Calu3 (cell line): Measurements from ENCODE around the gene GPR162. TPM values are rescaled to one million over a fixed set of nuclear protein-coding genes. Genes with fewer than 3 reads are reported as not detected.
A peak's percentile ranks its signal among the peaks of the same experiment; 100 is the strongest.
"Not testable (repeated sequence)": the region's sequence is repeated elsewhere in the genome, so short reads cannot be mapped to it uniquely, and the experiment has no call there.

Experiments used
- BruUV-seq: library from RNA; stranded (reverse); fragments of 400-500 nt; replicated peaks from 2 replicates; lab custom pipeline; 2021; lab: Mats Ljungman, UMichigan
- CTCF ChIA-PET: fragments of 300-600 bp; sonication (Branson Sonifier 250); formaldehyde crosslinking; loops from one replicate; lab custom pipeline; 2022; ENCODE audit warnings: antibody characterized with exemption; lab: Charles Lee
- DNase-seq: peaks from one replicate; pipeline ENCODE4 v3.0.0; 2022
- H3K27ac Mint-ChIP-seq: one replicate; pipeline ENCODE4 v1.8.0; 2022; ENCODE audit warnings: mixed read lengths; ENCODE audit not compliant: unreplicated experiment
- H3K27me3 Mint-ChIP-seq: one replicate; pipeline ENCODE4 v1.8.0; 2022; ENCODE audit warnings: mixed read lengths; ENCODE audit not compliant: unreplicated experiment
- H3K36me3 Mint-ChIP-seq: one replicate; pipeline ENCODE4 v1.8.0; 2022; ENCODE audit warnings: mild to moderate bottlenecking, moderate library complexity, mixed read lengths; ENCODE audit not compliant: insufficient read depth, unreplicated experiment
- H3K4me1 Mint-ChIP-seq: one replicate; pipeline ENCODE4 v1.8.0; 2022; ENCODE audit warnings: mild to moderate bottlenecking, low read depth, mixed read lengths; ENCODE audit not compliant: unreplicated experiment
- H3K4me3 Mint-ChIP-seq: one replicate; pipeline ENCODE4 v1.8.0; 2022; ENCODE audit warnings: mild to moderate bottlenecking, low read depth, moderate library complexity, mixed read lengths; ENCODE audit not compliant: unreplicated experiment
- H3K9me3 Mint-ChIP-seq: one replicate; pipeline ENCODE4 v1.8.0; 2022; ENCODE audit warnings: low read depth, mixed read lengths; ENCODE audit not compliant: unreplicated experiment
- intact Hi-C: fragments of 100-400 bp; cut with micrococcal nuclease; formaldehyde crosslinking; loops from one replicate; pipeline ENCODE4 v1.10.0; 2022; ENCODE audit not compliant: unreplicated experiment
- total RNA-seq: library from RNA; stranded (reverse); gene quantifications from 2 replicates; pipeline ENCODE4 v1.2.3, GENCODE V29; 2022
- TF ChIP-seq, protein P1 (sequence below): fragments of 200-600 bp; IDR thresholded peaks from one replicate; pipeline ENCODE4 v1.8.0; 2022; ENCODE audit warnings: antibody characterized with exemption; ENCODE audit not compliant: unreplicated experiment

Gene GPR162
- total RNA-seq, 1 experiment from 2014 or later: not detected

DNA sequence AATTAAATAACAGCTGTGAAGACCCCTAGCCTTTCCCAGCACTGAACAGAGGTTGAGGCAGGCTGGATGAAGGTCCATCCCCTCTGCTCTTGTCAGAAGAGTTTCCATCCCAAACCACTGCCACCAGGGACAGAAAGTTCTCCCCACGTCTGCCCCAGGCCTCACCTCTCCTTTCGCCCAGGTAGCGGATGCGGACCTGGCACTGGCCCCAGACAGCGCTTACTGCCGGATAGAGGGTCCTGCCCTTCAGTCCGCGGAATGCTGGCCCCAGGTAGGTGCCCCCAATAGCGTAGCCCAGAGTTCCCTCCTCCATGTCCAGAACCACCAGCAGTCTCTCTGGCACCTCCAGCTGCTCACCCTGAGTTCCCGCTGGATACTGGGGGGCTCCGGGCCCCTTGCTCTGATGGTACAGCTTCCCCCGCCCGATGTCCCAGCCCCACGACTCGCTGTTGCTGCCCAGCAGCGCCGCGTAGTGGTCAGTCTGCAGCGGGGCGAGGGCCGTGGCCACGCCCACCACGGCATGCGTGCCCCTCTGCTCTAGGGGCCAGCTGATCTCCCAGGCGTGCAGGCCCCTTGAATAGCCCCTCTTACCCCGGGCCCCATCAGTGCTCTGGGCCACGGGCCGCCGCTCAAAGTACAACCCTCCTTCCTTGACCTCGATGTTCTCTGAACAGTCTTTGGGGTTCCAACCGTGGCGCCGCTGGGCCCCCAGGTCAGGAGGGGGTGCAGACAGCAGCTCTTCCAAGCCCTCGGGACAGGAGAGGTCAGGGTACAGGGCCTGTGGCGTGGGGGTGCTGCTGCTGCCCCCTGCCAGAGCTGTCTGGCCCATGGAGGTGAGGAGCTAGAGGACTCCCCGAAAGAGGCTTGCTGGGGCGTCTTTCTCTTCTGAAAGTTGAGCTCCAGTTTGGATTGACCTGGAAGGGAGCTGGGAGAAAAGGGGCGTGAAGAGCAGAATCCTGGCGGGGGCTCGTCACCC is 50.7 kb downstream of the GPR162 start:
- TSS peak; percentile 65 for BruUV-seq
- peak; percentile 91 for DNase-seq
- intact Hi-C loops: loop anchor here (1.0 kb wide), 1 partner anchor 19 kb away; no protein-coding TSS in a partner anchor
- Mint-ChIP-seq H3K4me3 (peak overlapping the region; percentile 99), H3K4me1 (peaks cover 43% of the 10 kb centered on the region), H3K36me3 (peaks cover 73% of the 10 kb centered on the region), H3K9me3 (no peaks in the 10 kb centered on the region), H3K27me3 (no peaks in the 10 kb centered on the region), H3K27ac (peak overlapping the region; percentile 89)
- CTCF ChIA-PET: interaction anchor here (0.8 to 3.1 kb wide), 14 partner anchors 9 to 92 kb away, joined by 3 to 31 read pairs (median 8); partner anchors contain the start of genes C12orf57, CDCA3, LRRC23 and RNU7-1
- TF ChIP-seq, protein P1, sequence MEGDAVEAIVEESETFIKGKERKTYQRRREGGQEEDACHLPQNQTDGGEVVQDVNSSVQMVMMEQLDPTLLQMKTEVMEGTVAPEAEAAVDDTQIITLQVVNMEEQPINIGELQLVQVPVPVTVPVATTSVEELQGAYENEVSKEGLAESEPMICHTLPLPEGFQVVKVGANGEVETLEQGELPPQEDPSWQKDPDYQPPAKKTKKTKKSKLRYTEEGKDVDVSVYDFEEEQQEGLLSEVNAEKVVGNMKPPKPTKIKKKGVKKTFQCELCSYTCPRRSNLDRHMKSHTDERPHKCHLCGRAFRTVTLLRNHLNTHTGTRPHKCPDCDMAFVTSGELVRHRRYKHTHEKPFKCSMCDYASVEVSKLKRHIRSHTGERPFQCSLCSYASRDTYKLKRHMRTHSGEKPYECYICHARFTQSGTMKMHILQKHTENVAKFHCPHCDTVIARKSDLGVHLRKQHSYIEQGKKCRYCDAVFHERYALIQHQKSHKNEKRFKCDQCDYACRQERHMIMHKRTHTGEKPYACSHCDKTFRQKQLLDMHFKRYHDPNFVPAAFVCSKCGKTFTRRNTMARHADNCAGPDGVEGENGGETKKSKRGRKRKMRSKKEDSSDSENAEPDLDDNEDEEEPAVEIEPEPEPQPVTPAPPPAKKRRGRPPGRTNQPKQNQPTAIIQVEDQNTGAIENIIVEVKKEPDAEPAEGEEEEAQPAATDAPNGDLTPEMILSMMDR: peak; percentile 85

DNA sequence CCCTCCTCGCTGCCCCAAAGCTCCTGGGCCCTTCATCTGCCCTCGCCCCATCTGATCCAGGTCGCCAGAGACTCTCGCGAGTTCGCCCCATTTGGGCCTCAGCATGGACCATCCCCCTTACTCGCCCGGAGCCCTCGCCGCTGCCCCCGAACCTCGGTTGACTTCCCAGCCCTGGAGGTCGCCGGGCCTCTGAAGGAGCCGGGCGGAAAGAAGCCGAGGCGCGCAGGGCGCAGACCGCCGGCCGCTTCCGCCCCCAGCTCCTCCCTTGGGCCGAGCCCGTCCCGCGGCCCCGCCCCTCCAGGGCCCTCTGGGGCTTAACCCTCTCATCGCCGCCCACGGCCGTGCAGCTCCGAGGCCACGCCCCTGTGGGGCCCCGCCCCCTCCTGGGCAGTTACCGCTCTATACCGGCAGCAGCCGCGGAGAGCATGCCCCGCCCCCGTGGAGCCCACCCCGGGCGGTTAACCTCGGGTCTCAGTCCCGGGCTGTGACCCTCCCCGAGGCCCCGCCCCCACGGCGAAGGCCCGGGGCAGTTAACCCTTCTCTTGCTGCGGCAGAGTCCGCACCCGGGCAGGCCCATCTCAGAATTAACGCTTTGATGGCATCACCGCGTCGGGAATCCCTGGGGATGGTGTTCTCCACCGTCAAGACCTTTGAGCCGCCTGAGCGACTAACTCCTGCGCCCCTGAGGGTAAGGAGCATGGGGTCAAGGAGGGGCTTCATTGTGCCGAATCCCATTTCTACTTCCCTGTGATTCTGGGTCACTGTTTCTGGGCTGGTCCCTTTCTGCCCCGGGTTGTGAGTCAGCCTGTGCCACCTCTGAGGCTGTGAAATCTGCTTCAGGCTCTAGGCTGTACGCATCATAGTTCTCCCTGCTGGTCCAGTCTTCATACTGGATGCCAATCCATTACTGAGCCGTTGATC is 51.7 kb downstream of the GPR162 start, which contains the start of gene SPSB2:
Gene SPSB2, minus strand, starts transcription at position 210 of the 921 bp plus-strand sequence. CDS start 402 bp downstream, outside the sequence.
- peaks cover 41% of the 10 kb centered on the region for H3K4me1 Mint-ChIP-seq
- H3K4me3 Mint-ChIP-seq: peak within 1 kb of the TSS; percentile 99
- intact Hi-C loops: no loop called here
- TF ChIP-seq, protein P1: no peak
- peak; percentile 99 for DNase-seq
- no peaks in the 10 kb centered on the region for H3K27me3 Mint-ChIP-seq
- H3K36me3 Mint-ChIP-seq: peaks cover 63% of the 10 kb centered on the region
- BruUV-seq: no TSS peak
- H3K9me3 Mint-ChIP-seq: no peaks in the 10 kb centered on the region
- CTCF ChIA-PET: interaction anchor here (0.9 to 3.1 kb wide), 12 partner anchors 8 to 132 kb away, joined by 3 to 31 read pairs (median 10); partner anchors contain the start of genes C12orf57, CDCA3, LRRC23 and RNU7-1
- H3K27ac Mint-ChIP-seq: peak within 1 kb of the TSS; percentile 89

DNA sequence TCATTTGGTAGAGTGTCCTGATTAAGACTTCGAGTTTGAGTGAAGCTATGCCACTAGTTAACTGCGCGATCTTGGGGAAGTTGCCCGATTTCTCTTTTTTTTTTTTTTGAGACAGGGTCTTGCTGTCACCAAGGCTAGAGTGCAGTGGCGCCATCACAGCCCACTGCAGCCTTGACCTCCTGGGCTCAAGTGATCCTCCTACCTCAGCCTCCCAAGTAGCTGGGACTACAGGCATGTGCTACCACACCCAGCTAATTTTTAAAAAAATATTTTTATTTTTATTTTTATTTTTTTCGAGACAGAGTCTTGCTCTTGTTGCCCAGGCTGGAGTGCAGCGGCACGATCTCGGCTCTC is 52.4 kb downstream of the GPR162 start:
- CTCF ChIA-PET: interaction anchor here (0.5 to 0.9 kb wide), 2 partner anchors 91 to 131 kb away, joined by 3 read pairs; no protein-coding TSS in a partner anchor
- DNase-seq, intact Hi-C loops, H3K27me3 Mint-ChIP-seq, H3K9me3 Mint-ChIP-seq, BruUV-seq: not testable (repeated sequence)
- H3K4me1 Mint-ChIP-seq: peaks cover 34% of the 10 kb centered on the region
- H3K4me3 Mint-ChIP-seq: peak overlapping the region; percentile 99
- peaks cover 56% of the 10 kb centered on the region for H3K36me3 Mint-ChIP-seq
- H3K27ac Mint-ChIP-seq: peak overlapping the region; percentile 89

Other genes starting within 250 kb of the GPR162 start
- gene CHD4, start 214.4 kb upstream of the GPR162 start, total RNA-seq: 164 and 165 TPM in 2 replicates
- gene LPAR5, start 185.9 kb upstream of the GPR162 start, total RNA-seq: 2.5 and 3.2 TPM in 2 replicates
- gene ACRBP, start 174.4 kb upstream of the GPR162 start, total RNA-seq: 2.9 and 4.1 TPM in 2 replicates
- 24.9 and 26.6 TPM in 2 replicates for gene ING4, start 158.7 kb upstream of the GPR162 start, total RNA-seq
- gene ZNF384, start 132.4 kb upstream of the GPR162 start, total RNA-seq: 64.9 and 68.5 TPM in 2 replicates
- not detected in 2 replicates for gene PIANP, start 121.0 kb upstream of the GPR162 start, total RNA-seq
- gene COPS7A, start 97.8 kb upstream of the GPR162 start, total RNA-seq: 47.3 and 55.3 TPM in 2 replicates
- gene MLF2, start 68.7 kb upstream of the GPR162 start, total RNA-seq: 176 and 183 TPM in 2 replicates
- 53.5 and 62.9 TPM in 2 replicates for gene PTMS, start 55.5 kb upstream of the GPR162 start, total RNA-seq
- gene LAG3, start 49.3 kb upstream of the GPR162 start, total RNA-seq: 0.34 TPM in 1 of 2 replicates, not detected in the other
- gene CD4, start 32.3 kb upstream of the GPR162 start, total RNA-seq: not detected in 2 replicates
- 0.45 and 0.56 TPM in 2 replicates for gene P3H3, start 6.6 kb downstream of the GPR162 start, total RNA-seq
- gene GNB3, start 19.1 kb downstream of the GPR162 start, total RNA-seq: not detected in 2 replicates
- 47.9 and 57.1 TPM in 2 replicates for gene CDCA3, start 29.5 kb downstream of the GPR162 start, total RNA-seq
- 126 and 128 TPM in 2 replicates for gene USP5, start 30.3 kb downstream of the GPR162 start, total RNA-seq
- gene TPI1, start 45.7 kb downstream of the GPR162 start, total RNA-seq: 608 and 639 TPM in 2 replicates
- 18.0 and 21.5 TPM in 2 replicates for gene SPSB2, start 51.5 kb downstream of the GPR162 start, total RNA-seq
- gene LRRC23, start 83.0 kb downstream of the GPR162 start, total RNA-seq: 6.0 and 8.3 TPM in 2 replicates
- gene ENO2, start 92.8 kb downstream of the GPR162 start, total RNA-seq: 14.5 and 16.1 TPM in 2 replicates
- gene ATN1, start 106.1 kb downstream of the GPR162 start, total RNA-seq: 59.9 and 62.0 TPM in 2 replicates
- not detected in 2 replicates for gene RNU7-1, start 122.0 kb downstream of the GPR162 start, total RNA-seq
- gene C12orf57, start 122.2 kb downstream of the GPR162 start, total RNA-seq: 96.7 and 103 TPM in 2 replicates
- 42.4 and 46.3 TPM in 2 replicates for gene PTPN6, start 129.5 kb downstream of the GPR162 start, total RNA-seq
- gene PHB2, start 148.8 kb downstream of the GPR162 start, total RNA-seq: 182 and 195 TPM in 2 replicates
- gene EMG1, start 149.1 kb downstream of the GPR162 start, total RNA-seq: 73.1 and 80.5 TPM in 2 replicates
- 30.2 and 31.7 TPM in 2 replicates for gene LPCAT3, start 196.7 kb downstream of the GPR162 start, total RNA-seq
- 7.1 and 9.7 TPM in 2 replicates for gene C1S, start 238.9 kb downstream of the GPR162 start, total RNA-seq